Measurements from ENCODE around the gene GRHPR.
A peak's percentile ranks its signal among the peaks of the same experiment; 100 is the strongest.

GRHPR gene

GRCh38 chr9:37452611-37453010 lies 30.1 kb downstream of the GRHPR start:
- FAIRE-seq (no peak), DNase-seq (ENCODE audit: insufficient read length, low spot score) (no peak)
- TF ChIP-seq POLR2A (IDR thresholded peaks at IDR 0.05; ENCODE audit: low read depth, low read length): no peak
- TF ChIP-seq POU2F2 (IDR thresholded peaks at IDR 0.05; ENCODE audit: low read depth, low read length): no peak
- no peak for TF ChIP-seq POLR2AphosphoS5 (IDR thresholded peaks at IDR 0.05; ENCODE audit: low read depth, low read length)
- no peak for TF ChIP-seq PAX5 (IDR thresholded peaks at IDR 0.05; ENCODE audit: insufficient read depth, low read length, severe bottlenecking)
- no peak for TF ChIP-seq TAF1 (IDR thresholded peaks at IDR 0.05; ENCODE audit: low read depth, low read length)
- TF ChIP-seq SPI1 (IDR thresholded peaks at IDR 0.05; ENCODE audit: low read depth, low read length): no peak

GRCh38 chr9:37453827-37454226 lies 31.3 kb downstream of the GRHPR start:
- DNase-seq (ENCODE audit: insufficient read length, low spot score): no peak
- no peak for TF ChIP-seq SPI1 (IDR thresholded peaks at IDR 0.05; ENCODE audit: low read depth, low read length)
- TF ChIP-seq PAX5 (IDR thresholded peaks at IDR 0.05; ENCODE audit: insufficient read depth, low read length, severe bottlenecking): no peak
- TF ChIP-seq POU2F2 (IDR thresholded peaks at IDR 0.05; ENCODE audit: low read depth, low read length): no peak
- TF ChIP-seq POLR2A (IDR thresholded peaks at IDR 0.05; ENCODE audit: low read depth, low read length): no peak
- no peak for TF ChIP-seq TAF1 (IDR thresholded peaks at IDR 0.05; ENCODE audit: low read depth, low read length)
- no peak for TF ChIP-seq POLR2AphosphoS5 (IDR thresholded peaks at IDR 0.05; ENCODE audit: low read depth, low read length)
- no peak for FAIRE-seq

GRCh38 chr9:37454238-37454637 lies 31.7 kb downstream of the GRHPR start:
- no peak for TF ChIP-seq PAX5 (IDR thresholded peaks at IDR 0.05; ENCODE audit: insufficient read depth, low read length, severe bottlenecking)
- TF ChIP-seq TAF1 (IDR thresholded peaks at IDR 0.05; ENCODE audit: low read depth, low read length): no peak
- no peak for TF ChIP-seq POU2F2 (IDR thresholded peaks at IDR 0.05; ENCODE audit: low read depth, low read length)
- no peak for TF ChIP-seq POLR2AphosphoS5 (IDR thresholded peaks at IDR 0.05; ENCODE audit: low read depth, low read length)
- no peak for TF ChIP-seq POLR2A (IDR thresholded peaks at IDR 0.05; ENCODE audit: low read depth, low read length)
- TF ChIP-seq SPI1 (IDR thresholded peaks at IDR 0.05; ENCODE audit: low read depth, low read length): no peak
- FAIRE-seq: no peak

GRCh38 chr9:37455884-37456647 lies 33.6 kb downstream of the GRHPR start:
- DNase-seq (ENCODE audit: insufficient read length, low spot score): no peak
- no peak for FAIRE-seq
- no peak for TF ChIP-seq TAF1 (IDR thresholded peaks at IDR 0.05; ENCODE audit: low read depth, low read length)
- no peak for TF ChIP-seq SPI1 (IDR thresholded peaks at IDR 0.05; ENCODE audit: low read depth, low read length)

More at GRCh38 chr9:37454238-37454637, 31.7 kb downstream of the GRHPR start:
- DNase-seq (ENCODE audit: insufficient read length, low spot score): no peak

GRCh38 chr9:37456817-37457216 lies 34.3 kb downstream of the GRHPR start:
- TF ChIP-seq TAF1 (IDR thresholded peaks at IDR 0.05; ENCODE audit: low read depth, low read length): no peak
- TF ChIP-seq POLR2AphosphoS5 (IDR thresholded peaks at IDR 0.05; ENCODE audit: low read depth, low read length): no peak
- no peak for TF ChIP-seq POLR2A (IDR thresholded peaks at IDR 0.05; ENCODE audit: low read depth, low read length)
- TF ChIP-seq PAX5 (IDR thresholded peaks at IDR 0.05; ENCODE audit: insufficient read depth, low read length, severe bottlenecking): no peak
- no peak for TF ChIP-seq POU2F2 (IDR thresholded peaks at IDR 0.05; ENCODE audit: low read depth, low read length)
- no peak for FAIRE-seq
- DNase-seq (ENCODE audit: insufficient read length, low spot score): no peak

GRCh38 chr9:37464006-37464405 lies 41.5 kb downstream of the GRHPR start:
- no peak for FAIRE-seq
- no peak for DNase-seq (ENCODE audit: insufficient read length, low spot score)
- TF ChIP-seq TAF1 (IDR thresholded peaks at IDR 0.05; ENCODE audit: low read depth, low read length) (no peak), SPI1 (IDR thresholded peaks at IDR 0.05; ENCODE audit: low read depth, low read length) (no peak)

- DNase-seq (ENCODE audit: insufficient read length, low spot score) (no peak), FAIRE-seq (no peak)
- TF ChIP-seq SPI1 (IDR thresholded peaks at IDR 0.05; ENCODE audit: low read depth, low read length) (no peak), POU2F2 (IDR thresholded peaks at IDR 0.05; ENCODE audit: low read depth, low read length) (peak; percentile 55), TAF1 (IDR thresholded peaks at IDR 0.05; ENCODE audit: low read depth, low read length) (peak; percentile 61), POLR2A (IDR thresholded peaks at IDR 0.05; ENCODE audit: low read depth, low read length) (peak; percentile 68; the same call in 1 of the 2 replicates), POLR2AphosphoS5 (IDR thresholded peaks at IDR 0.05; ENCODE audit: low read depth, low read length) (peak; percentile 57)
Measured at GRCh38 chr9:37464426-37465248, 42.1 kb downstream of the GRHPR start.

GRCh38 chr9:37465249-37466036 lies 42.9 kb downstream of the GRHPR start, which contains the start of gene ZBTB5:
ZBTB5 (minus strand) TSS chr9:37465450; CDS start chr9:37442551, 22,899 bp downstream.
- FAIRE-seq (peak; percentile 95), DNase-seq (ENCODE audit: insufficient read length, low spot score) (peak; percentile 90)
- TF ChIP-seq POLR2AphosphoS5 (IDR thresholded peaks at IDR 0.05; ENCODE audit: low read depth, low read length) (no peak; the same call in 1 of the 2 replicates), SPI1 (IDR thresholded peaks at IDR 0.05; ENCODE audit: low read depth, low read length) (peak; percentile 38), PAX5 (IDR thresholded peaks at IDR 0.05; ENCODE audit: insufficient read depth, low read length, severe bottlenecking) (no peak), POU2F2 (IDR thresholded peaks at IDR 0.05; ENCODE audit: low read depth, low read length) (peak; percentile 63), POLR2A (IDR thresholded peaks at IDR 0.05; ENCODE audit: low read depth, low read length) (peak; percentile 74), TAF1 (IDR thresholded peaks at IDR 0.05; ENCODE audit: low read depth, low read length) (peak; percentile 65)

All from GM12891 (cell line).